ENCODE results near the gene THUMPD1. TPM values are rescaled to one million over a fixed set of nuclear protein-coding genes. Genes with fewer than 3 reads are reported as not detected.
"Not testable (repeated sequence)": the region's sequence is repeated elsewhere in the genome, so short reads cannot be mapped to it uniquely, and the experiment has no call there.

THUMPD1 gene
- total and polyA plus RNA-seq, 2 donors (not counting 3 experiments of a cell fraction or from before 2014, with no cell fraction given): 27.9 to 29.0 TPM

DNA sequence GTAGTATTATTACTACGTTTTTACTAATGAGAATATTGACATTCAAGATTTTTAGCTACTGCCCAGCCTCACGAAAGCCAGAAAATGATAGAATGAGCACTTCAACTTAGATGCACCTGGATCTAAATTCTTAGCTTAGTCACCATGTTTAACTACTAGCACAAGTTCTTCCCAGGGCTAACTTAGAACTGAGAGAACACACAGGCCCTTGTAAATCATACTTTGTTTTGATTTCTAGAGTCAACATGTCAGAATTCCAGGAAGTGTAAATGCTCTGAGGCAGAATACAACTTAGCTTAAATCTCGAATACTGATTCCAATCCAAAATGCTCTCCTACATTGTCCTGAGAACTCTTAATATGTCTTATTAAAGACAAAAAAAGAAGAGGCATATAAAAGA lies 37.3 kb downstream of the THUMPD1 start:
- no peak for TF ChIP-seq MYC (IDR thresholded peaks at IDR 0.05; ENCODE audit: low read depth, low read length)
- TF ChIP-seq GATA2 (IDR thresholded peaks at IDR 0.05; ENCODE audit: insufficient read depth, insufficient read length, low read depth, low read length): no peak
- TF ChIP-seq CTCF (IDR thresholded peaks at IDR 0.05; ENCODE audit: extremely low read depth in 1 of 2, insufficient read depth in 1 of 2, low read depth in 1 of 2, low read length in 2 of 2): no peak
- TF ChIP-seq MAX (IDR thresholded peaks at IDR 0.05; ENCODE audit: insufficient read depth, insufficient read length): no peak
- Histone ChIP-seq H3K27ac (ENCODE audit: insufficient read depth, low read depth, low read length) (no peak overlapping the region), H2AFZ (ENCODE audit: low read depth, low read length) (no peak overlapping the region), H3K36me3 (ENCODE audit: control insufficient read depth in 2 of 2, extremely low read depth in 1 of 2, insufficient read depth in 2 of 2, low read length in 2 of 2) (no peaks in the 10 kb centered on the region), H3K9me3 (replicated peaks; ENCODE audit: control insufficient read depth, insufficient read depth, low read length) (no peaks in the 10 kb centered on the region), H3K9ac (replicated peaks; ENCODE audit: extremely low read depth, insufficient read depth, low read length) (no peak overlapping the region), H3K4me3 (replicated peaks in 1 of 3; ENCODE audit: insufficient read depth in 1 of 3, low read depth in 1 of 3, low read length in 3 of 3) (no peak overlapping the region), H3K4me2 (ENCODE audit: insufficient read depth, low read length) (no peak overlapping the region), H4K20me1 (replicated peaks; ENCODE audit: control insufficient read depth, extremely low read depth, insufficient read depth, low read length) (no peaks in the 10 kb centered on the region), H3K27me3 (ENCODE audit: control insufficient read depth in 2 of 2, insufficient read depth in 2 of 2, low read length in 2 of 2) (no peaks in the 10 kb centered on the region), H3K9me1 (replicated peaks; ENCODE audit: control insufficient read depth, extremely low read depth, insufficient read depth, low read length) (no peaks in the 10 kb centered on the region), H3K79me2 (ENCODE audit: control insufficient read depth, insufficient read depth, low read length) (no peaks in the 10 kb centered on the region), H3K4me1 (ENCODE audit: control insufficient read depth, extremely low read depth, insufficient read depth, low read length) (no peaks in the 10 kb centered on the region)
- CTCF ChIA-PET: interaction anchor here (0.9 kb wide), 1 partner anchor 8 kb away, joined by 4 read pairs; no protein-coding TSS in a partner anchor
- intact Hi-C loops (cut with micrococcal nuclease): no loop called here
- POLR2A ChIA-PET: no interaction called here
- DNase-seq (ENCODE audit: low read depth, low spot score) (peak; percentile 8), FAIRE-seq (no peak)
- dilution Hi-C loops (cut with MboI; ENCODE audit: extremely low pct_ligation_motif_present, low sequenced_read_pairs): no loop called here
- no TSS peak for BruUV-seq (replicated peaks)

DNA sequence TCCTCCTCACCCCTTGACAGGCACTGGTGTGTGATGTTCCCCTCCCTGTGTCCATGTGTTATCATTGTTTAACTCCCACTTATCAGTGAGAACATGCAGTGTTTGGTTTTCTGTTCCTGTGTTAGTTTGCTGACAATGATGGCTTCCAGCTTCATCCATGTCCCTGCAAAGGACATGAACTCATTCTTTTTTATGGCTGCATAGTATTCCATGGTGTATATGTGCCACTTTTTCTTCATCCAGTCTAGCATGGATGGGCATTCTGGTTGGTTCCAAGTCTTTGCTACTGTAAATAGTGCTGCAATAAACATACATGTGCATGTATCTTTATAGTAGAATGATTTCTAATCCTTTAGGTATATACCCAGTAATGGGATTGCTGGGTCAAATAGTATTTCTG lies 39.9 kb downstream of the THUMPD1 start:
- H3K79me2 ChIP-seq (ENCODE audit: control insufficient read depth, insufficient read depth, low read length); dilution Hi-C loops (cut with MboI; ENCODE audit: extremely low pct_ligation_motif_present, low sequenced_read_pairs); H3K9me3 ChIP-seq (replicated peaks; ENCODE audit: control insufficient read depth, insufficient read depth, low read length); DNase-seq (ENCODE audit: low read depth, low spot score); H3K9ac ChIP-seq (replicated peaks; ENCODE audit: extremely low read depth, insufficient read depth, low read length); H3K27ac ChIP-seq (ENCODE audit: insufficient read depth, low read depth, low read length); POLR2A ChIA-PET; FAIRE-seq; H3K4me3 ChIP-seq (replicated peaks in 1 of 3; ENCODE audit: insufficient read depth in 1 of 3, low read depth in 1 of 3, low read length in 3 of 3); H3K27me3 ChIP-seq (ENCODE audit: control insufficient read depth in 2 of 2, insufficient read depth in 2 of 2, low read length in 2 of 2); H2AFZ ChIP-seq (ENCODE audit: low read depth, low read length); intact Hi-C loops (cut with micrococcal nuclease); H3K4me1 ChIP-seq (ENCODE audit: control insufficient read depth, extremely low read depth, insufficient read depth, low read length); H3K9me1 ChIP-seq (replicated peaks; ENCODE audit: control insufficient read depth, extremely low read depth, insufficient read depth, low read length); H4K20me1 ChIP-seq (replicated peaks; ENCODE audit: control insufficient read depth, extremely low read depth, insufficient read depth, low read length); H3K36me3 ChIP-seq (ENCODE audit: control insufficient read depth in 2 of 2, extremely low read depth in 1 of 2, insufficient read depth in 2 of 2, low read length in 2 of 2); CTCF ChIA-PET; H3K4me2 ChIP-seq (ENCODE audit: insufficient read depth, low read length); BruUV-seq (replicated peaks): not testable (repeated sequence)

All from endothelial cell of umbilical vein (primary cell).